CD1c-positive myeloid dendritic cell (primary cell): Measurements from ENCODE around the gene CCDC92.

Source experiments
- DNase-seq: peaks from one replicate; pipeline ENCODE4 v3.0.0-alpha.2; 2016; ENCODE audit errors: extremely low spot score

The CCDC92 gene

GRCh38 chr12:123889848-123890535 lies 82.6 kb downstream of the CCDC92 start:
- no peak for DNase-seq

- no peak for DNase-seq
These were observed 83.6 kb downstream of the CCDC92 start for GRCh38 chr12:123888989-123889388.

GRCh38 chr12:123886931-123887582 lies 85.6 kb downstream of the CCDC92 start:
- no peak for DNase-seq

GRCh38 chr12:123886258-123886657 lies 86.4 kb downstream of the CCDC92 start:
- DNase-seq = no peak
